DMS153 (cell line): Measurements from ENCODE around the gene C20orf173.
"Not testable (repeated sequence)": the region's sequence is repeated elsewhere in the genome, so short reads cannot be mapped to it uniquely, and the experiment has no call there.

Experiments
- DNase-seq: peaks from one replicate; lab custom pipeline; 2025; lab: John Stamatoyannopoulos, UW

C20orf173 gene

GRCh38 chr20:35546127-35546526 is 16.7 kb upstream of the C20orf173 start:
- no peak for DNase-seq

DNA sequence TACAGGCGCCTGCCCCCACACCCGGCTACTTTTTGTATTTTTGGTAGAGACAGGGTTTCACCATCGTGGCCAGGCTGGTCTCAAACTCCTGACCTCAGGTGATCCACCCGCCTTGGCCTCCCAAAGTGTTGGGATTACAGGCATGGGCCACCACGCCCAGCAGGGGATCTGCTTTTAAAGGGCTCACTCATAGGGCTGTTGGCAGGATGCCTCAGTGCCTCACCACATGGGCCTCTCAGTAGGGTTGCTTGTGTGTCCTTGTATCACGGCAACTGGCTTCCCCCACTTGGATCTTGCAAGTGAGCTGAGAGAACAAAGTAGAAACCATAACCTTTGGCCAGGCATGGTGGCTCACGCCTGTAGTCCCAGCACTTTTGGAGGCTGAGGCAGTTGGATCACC is 15.5 kb upstream of the C20orf173 start:
- DNase-seq = not testable (repeated sequence)

GRCh38 chr20:35544436-35544835 is 15.0 kb upstream of the C20orf173 start:
- no peak for DNase-seq

GRCh38 chr20:35542990-35543389 is 13.5 kb upstream of the C20orf173 start:
- DNase-seq = no peak

DNA sequence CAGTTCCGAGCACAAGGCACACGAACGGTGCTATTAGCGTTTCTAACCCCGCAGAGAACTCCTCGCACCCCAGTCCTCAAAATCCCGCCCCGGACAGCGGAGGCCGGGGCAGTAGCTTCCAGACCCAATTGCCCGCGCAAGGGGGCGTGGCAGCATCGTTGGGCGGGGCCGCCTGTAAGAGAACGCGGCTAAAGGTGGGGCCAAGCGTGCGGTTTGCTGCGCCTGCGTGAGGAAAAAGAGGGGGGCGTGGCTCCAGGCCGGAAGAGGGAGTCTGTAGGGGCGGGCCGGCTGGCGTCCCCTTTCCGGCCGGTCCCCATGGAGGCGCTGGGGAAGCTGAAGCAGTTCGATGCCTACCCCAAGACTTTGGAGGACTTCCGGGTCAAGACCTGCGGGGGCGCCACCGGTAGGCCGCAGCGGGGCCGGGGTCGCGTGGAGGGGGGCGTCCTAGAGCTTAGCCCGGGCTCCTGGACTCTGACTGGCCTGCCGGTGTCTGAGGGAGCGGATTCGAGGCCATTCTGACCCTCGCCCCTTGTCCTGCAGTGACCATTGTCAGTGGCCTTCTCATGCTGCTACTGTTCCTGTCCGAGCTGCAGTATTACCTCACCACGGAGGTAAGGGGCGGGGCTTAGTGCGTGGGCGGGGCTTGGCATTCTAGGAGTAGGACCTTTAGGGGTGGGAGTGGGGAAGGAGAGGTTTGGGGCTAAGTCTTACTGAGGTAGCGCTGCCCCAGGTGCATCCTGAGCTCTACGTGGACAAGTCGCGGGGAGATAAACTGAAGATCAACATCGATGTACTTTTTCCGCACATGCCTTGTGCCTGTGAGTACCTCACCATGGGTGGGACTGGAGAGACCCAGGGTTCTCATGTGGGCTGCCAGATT is 12.6 kb upstream of the C20orf173 start, which contains the start of gene ERGIC3:
Gene ERGIC3, plus strand, starts transcription at position 296 of the 880 bp plus-strand sequence. Its CDS starts 20 bp downstream, at position 316.
- DNase-seq = peak; percentile 91

GRCh38 chr20:35541118-35541782 is 11.8 kb upstream of the C20orf173 start:
- DNase-seq = no peak

DNA sequence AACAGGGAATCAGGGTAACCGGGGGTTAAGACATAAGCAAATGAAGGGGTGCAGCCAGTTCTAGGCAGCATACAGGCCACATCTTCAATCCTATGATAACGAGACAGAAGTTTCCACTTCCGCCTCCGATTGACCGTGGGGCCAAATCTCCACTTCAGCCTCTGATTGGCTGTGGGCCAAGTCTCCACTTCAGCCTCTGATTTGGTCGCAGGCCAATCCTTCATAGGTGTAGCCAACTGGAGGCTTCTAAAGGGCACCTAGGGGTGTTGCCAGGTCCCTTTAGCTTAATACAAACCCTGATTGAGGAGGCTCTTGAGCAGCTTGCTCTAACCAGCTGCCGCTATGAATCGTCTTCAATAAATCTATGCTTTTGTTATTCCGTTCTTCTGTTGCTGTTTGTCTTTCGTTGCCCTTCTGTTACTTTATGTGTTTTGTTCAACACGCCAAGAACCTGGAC is 10.3 kb upstream of the C20orf173 start:
- peak; percentile 96 for DNase-seq

GRCh38 chr20:35527122-35527769 is 2.2 kb downstream of the C20orf173 start:
- DNase-seq = no peak

DNA sequence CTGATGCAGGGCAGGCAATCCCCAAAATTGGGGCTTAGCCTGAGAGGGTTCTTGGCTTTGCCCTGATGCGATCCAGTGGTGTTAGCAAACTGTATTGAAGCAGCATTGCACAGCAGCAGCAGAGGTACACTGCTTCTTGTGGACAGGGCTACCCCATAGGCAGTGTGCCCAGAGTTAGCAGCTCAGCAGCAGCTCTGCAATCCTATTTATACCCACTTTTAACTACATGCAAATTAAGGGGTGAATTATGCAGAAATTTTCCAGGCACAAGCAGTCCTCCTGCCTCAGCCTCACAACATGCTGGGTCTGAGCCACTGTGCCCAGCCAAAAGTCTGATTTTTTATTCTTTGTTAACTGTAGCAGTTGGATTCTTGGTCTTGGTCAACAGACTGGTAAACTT is 3.8 kb downstream of the C20orf173 start:
- DNase-seq = no peak

GRCh38 chr20:35523298-35523888 is 6.1 kb downstream of the C20orf173 start:
- no peak for DNase-seq

GRCh38 chr20:35518955-35519354 is 10.5 kb downstream of the C20orf173 start:
- no peak for DNase-seq

- not testable (repeated sequence) for DNase-seq
Observed at GRCh38 chr20:35517767-35518166, 11.7 kb downstream of the C20orf173 start.

DNA sequence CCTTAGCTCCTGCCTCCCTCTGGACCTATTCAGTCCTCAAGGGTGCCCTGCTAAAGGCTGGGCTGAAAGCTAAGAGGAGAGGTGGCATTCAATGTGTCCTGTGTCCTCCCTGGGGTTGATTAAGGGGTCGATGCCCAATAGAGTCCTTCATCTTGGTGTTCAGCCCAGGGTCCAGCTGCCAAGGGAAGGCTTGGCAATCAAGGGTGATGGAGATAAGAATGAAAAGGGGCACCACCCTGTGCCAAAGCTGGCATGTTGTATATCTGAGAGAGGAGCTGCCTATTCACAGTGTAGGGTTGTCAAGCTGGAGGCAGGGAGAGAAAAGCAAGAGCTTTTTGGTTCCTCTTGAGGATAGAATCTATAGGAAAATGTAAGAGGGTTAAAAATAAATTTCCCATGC is 12.3 kb downstream of the C20orf173 start:
- no peak for DNase-seq

DNA sequence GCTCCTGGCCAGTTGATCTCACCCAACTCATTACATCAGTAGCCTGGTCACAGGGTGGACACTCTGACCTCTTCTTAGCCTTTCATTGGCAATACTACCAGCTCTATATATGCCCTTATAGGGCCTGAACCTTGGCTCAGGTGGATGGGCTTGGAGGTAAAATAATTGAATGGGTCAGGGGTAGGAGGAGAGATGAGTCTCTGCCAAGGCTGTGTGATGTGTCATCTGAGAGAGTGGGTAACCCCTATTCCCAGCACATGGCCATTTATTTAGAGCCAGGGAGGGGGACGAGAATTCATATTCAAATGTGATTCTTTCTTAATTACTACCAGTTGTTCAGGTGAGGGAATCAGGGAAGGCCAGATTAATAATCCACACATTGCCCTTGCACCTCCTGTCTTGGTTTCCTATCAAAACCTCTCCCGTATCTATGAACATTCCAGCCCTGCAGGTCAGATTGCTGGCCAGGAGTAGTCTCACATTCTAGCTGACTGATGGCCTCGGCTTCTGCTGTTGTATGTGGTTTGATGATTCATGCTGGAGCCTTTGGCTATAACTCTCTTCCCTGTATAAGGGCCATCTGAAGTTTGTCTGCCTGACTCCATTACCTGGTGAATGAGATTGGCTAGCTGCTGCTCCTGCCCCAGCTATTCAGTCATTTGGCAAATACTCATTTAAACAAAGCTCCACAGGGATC is 13.4 kb downstream of the C20orf173 start:
- no peak for DNase-seq

DNA sequence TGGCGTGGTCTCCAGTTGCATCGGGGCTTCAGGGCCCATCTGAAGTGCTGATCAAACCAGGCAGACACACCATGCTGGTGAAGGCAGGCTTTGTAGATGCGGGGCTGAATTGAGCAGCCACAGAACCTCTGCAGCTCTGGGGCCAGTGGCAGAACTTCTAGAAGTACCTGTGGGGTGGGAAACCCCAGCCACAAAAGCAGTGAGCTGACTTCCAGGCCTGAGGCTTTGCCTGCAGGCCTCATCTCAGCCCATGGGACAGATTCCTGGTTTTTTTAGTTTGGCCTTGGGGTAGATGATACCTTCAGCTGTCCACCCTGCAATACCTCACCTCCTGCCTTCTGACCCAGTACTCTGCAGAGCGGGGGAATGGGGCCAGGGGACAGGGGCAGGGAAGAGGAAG is 14.1 kb downstream of the C20orf173 start:
- DNase-seq = no peak

- DNase-seq = no peak
Observed at GRCh38 chr20:35514371-35514932, 15.0 kb downstream of the C20orf173 start.

- DNase-seq = peak; percentile 18
Observed at GRCh38 chr20:35511814-35512420, 17.5 kb downstream of the C20orf173 start.

DNA sequence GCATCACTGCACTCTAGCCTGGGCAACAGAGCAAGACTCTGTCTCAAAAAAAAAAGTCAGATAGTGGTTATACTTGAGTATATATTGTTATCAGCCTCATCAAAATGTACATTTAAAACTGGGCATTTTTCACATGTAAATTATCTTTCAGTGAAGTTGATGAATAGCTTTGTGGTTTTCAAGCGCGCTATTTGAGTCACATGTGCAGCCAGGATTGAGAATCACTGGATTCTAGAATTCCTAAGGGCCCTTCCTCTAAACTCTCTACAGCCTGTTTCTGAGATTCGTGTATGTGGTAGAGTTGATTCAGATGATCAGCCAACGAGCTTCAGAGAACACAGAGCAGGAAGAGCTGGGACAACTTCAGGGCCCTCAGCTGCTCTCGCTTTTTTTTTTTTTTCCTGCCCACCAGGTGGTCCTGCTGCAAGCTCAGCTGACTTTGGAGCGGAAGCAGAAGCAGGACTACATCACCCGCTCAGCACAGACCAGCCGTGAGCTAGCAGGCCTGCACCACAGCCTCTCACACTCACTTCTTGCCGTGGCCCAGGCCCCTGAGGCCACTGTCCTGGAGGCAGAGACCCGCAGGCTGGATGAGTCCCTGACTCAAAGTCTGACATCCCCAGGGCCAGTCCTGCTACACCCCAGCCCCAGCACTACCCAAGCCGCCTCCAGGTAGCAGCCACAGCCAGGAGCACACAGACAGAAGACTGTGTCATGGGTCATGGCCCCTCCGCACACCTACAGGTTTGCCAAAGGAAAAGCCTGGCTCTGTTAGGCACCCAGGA is 18.3 kb downstream of the C20orf173 start:
- no peak for DNase-seq

- no peak for DNase-seq
Observed at GRCh38 chr20:35508493-35509218, 20.8 kb downstream of the C20orf173 start.
